WERI-Rb-1 (cell line): Measurements from ENCODE around the gene FGD5.

Experiments
- DNase-seq: peaks from one replicate; pipeline ENCODE4 v3.0.0-alpha.2; 2020
- H3K27ac ChIP-seq: fragments of 250-450 bp; sonication (Bioruptor Pico); 2 replicates; pipeline ENCODE4 v1.5.1; 2020; ENCODE audit warnings: mild to moderate bottlenecking, moderate library complexity
- H3K27me3 ChIP-seq: fragments of 250-450 bp; sonication (Bioruptor Pico); 2 replicates; pipeline ENCODE4 v1.5.1; 2021; ENCODE audit warnings: mild to moderate bottlenecking, low read depth, moderate library complexity; ENCODE audit not compliant: insufficient read depth, severe bottlenecking
- H3K36me3 ChIP-seq: fragments of 250-450 bp; sonication (Bioruptor Pico); 2 replicates; pipeline ENCODE4 v1.5.1; 2020; ENCODE audit warnings: mild to moderate bottlenecking, moderate library complexity
- H3K4me3 ChIP-seq: 2 replicates; pipeline ENCODE4 v1.5.1; 2011; ENCODE audit warnings: low read depth, mild to moderate bottlenecking, control low read depth, low read length
- H3K9me3 ChIP-seq: fragments of 250-450 bp; sonication (Bioruptor Pico); 2 replicates; pipeline ENCODE4 v1.5.1; 2021; ENCODE audit warnings: mild to moderate bottlenecking, moderate library complexity; ENCODE audit not compliant: severe bottlenecking
- TF ChIP-seq, protein P1 (sequence below): IDR thresholded peaks from 2 replicates; pipeline ENCODE4 v1.5.1; 2011; ENCODE audit warnings: low read depth, mild to moderate bottlenecking, control low read depth, inconsistent platforms, low read length

Gene FGD5

DNA sequence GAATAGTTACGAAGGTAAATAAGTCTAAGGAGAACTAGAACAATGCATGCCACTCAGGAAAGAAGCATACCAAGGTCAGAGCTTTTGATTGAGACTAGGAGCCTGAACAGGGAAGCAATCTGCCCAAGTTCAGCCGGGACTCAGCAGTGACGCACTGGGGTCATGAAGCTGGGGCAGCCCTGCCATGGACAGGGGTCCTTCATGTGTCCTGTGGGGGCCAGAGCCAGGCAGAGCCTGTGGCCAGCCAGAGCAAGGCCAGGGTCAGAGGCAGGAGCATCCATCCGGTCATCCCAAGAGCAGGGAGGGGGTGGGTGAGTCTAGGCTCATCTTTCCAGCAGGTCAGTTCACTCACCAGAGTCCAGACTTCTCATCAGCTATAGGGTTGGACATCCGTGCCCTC lies 47.9 kb downstream of the FGD5 start:
- DNase-seq: no peak
- H3K27ac ChIP-seq: no peak overlapping the region
- no peaks in the 10 kb centered on the region for H3K36me3 ChIP-seq
- H3K27me3 ChIP-seq: peaks cover 71% of the 10 kb centered on the region
- no peaks in the 10 kb centered on the region for H3K9me3 ChIP-seq
- no peak overlapping the region for H3K4me3 ChIP-seq
- TF ChIP-seq, protein P1, sequence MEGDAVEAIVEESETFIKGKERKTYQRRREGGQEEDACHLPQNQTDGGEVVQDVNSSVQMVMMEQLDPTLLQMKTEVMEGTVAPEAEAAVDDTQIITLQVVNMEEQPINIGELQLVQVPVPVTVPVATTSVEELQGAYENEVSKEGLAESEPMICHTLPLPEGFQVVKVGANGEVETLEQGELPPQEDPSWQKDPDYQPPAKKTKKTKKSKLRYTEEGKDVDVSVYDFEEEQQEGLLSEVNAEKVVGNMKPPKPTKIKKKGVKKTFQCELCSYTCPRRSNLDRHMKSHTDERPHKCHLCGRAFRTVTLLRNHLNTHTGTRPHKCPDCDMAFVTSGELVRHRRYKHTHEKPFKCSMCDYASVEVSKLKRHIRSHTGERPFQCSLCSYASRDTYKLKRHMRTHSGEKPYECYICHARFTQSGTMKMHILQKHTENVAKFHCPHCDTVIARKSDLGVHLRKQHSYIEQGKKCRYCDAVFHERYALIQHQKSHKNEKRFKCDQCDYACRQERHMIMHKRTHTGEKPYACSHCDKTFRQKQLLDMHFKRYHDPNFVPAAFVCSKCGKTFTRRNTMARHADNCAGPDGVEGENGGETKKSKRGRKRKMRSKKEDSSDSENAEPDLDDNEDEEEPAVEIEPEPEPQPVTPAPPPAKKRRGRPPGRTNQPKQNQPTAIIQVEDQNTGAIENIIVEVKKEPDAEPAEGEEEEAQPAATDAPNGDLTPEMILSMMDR: no peak

DNA sequence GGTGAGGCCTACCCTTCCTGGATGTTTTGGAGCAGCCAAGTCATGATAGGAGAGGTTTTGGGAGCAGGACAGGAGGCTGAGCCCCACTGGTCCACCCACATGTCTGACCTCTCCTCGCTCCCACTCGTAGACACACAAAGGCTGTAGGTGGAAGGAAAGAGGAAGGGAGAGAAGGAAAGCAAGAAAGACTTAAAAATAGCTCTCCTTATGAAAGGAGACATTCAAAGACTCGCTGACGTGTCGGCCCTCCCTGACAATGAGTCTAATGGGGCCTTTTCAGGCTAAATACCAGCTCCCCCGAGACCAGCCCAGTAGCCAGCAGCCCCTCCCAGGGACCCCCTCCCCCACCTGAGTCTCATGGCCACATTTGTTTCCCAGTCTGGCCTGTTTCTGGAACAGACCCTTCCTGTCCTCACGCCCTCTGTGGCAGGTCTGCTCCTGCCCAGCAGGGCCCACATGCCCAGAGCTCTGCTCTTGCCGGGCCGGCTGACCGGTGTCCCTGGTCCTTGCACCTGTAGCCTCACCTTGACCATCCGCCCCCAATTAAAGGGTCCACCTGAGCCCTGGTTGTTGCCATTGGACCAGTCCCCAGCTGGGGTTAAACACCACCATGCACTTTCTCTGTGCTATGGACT lies 49.3 kb downstream of the FGD5 start:
- no peak for DNase-seq
- TF ChIP-seq, protein P1: no peak
- H3K27ac ChIP-seq: no peak overlapping the region
- no peak overlapping the region for H3K4me3 ChIP-seq
- no peaks in the 10 kb centered on the region for H3K9me3 ChIP-seq
- peaks cover 65% of the 10 kb centered on the region for H3K27me3 ChIP-seq
- H3K36me3 ChIP-seq: no peaks in the 10 kb centered on the region

DNA sequence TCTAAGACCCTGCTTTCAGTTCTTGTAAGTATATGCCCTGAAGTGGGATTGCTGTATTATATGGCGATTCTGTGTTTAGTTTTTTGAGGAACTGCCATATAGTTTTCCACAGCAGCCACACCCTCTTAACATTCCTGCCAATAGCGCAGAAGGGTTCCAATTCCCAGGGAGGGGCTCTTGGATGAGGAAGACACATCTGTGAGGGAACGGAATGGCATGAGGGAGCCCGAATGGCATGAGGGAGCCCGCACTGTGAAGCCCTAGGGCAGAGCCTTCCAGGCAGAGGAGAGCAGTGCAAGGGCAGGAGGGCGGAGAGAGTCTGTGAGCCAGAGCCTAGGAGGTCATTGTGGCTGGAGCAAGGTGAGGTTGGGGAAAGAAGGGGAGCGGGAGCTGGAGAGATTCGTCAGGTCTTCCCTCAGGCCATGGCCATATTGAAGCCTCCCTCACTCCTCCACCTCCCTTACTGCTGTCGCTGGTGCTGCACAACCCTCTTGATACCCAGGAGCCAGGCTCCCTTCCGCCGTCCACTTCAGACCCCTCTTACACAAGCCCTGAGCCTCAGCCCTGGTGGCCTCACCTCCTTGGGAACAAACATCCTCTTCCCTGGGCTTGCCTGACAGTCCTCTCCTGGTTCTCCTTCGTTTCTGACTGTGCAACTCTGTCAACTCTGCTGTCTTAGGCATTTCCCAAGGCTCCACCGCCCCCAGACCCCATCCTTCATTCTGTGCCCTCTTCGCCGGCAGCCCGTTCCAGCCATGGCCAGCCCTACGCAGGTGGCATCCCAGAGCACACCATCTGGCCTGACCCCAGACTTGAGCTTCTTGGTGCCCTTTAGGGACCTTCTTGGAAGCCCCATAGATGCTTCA lies 51.4 kb downstream of the FGD5 start:
- Histone ChIP-seq H3K9me3 (no peaks in the 10 kb centered on the region), H3K36me3 (no peaks in the 10 kb centered on the region), H3K27me3 (peaks cover 66% of the 10 kb centered on the region), H3K4me3 (no peak overlapping the region), H3K27ac (no peak overlapping the region)
- TF ChIP-seq, protein P1: no peak
- no peak for DNase-seq

DNA sequence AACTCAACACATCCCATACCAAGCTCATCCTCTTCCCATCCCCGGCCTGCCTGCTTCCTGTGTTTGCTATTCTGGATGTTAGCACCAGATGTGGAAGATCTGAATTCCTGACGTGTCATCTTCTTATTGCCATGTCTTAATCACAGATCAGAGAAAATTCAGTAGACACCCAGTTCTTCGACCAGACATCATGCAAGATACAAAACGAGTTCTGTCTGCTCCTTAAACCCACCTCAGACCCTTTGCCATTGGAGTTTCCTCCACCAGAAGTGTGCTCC lies 52.0 kb downstream of the FGD5 start:
- Histone ChIP-seq H3K4me3 (no peak overlapping the region), H3K27ac (no peak overlapping the region), H3K27me3 (peaks cover 60% of the 10 kb centered on the region), H3K9me3 (no peaks in the 10 kb centered on the region), H3K36me3 (no peaks in the 10 kb centered on the region)
- DNase-seq: no peak
- TF ChIP-seq, protein P1: no peak

DNA sequence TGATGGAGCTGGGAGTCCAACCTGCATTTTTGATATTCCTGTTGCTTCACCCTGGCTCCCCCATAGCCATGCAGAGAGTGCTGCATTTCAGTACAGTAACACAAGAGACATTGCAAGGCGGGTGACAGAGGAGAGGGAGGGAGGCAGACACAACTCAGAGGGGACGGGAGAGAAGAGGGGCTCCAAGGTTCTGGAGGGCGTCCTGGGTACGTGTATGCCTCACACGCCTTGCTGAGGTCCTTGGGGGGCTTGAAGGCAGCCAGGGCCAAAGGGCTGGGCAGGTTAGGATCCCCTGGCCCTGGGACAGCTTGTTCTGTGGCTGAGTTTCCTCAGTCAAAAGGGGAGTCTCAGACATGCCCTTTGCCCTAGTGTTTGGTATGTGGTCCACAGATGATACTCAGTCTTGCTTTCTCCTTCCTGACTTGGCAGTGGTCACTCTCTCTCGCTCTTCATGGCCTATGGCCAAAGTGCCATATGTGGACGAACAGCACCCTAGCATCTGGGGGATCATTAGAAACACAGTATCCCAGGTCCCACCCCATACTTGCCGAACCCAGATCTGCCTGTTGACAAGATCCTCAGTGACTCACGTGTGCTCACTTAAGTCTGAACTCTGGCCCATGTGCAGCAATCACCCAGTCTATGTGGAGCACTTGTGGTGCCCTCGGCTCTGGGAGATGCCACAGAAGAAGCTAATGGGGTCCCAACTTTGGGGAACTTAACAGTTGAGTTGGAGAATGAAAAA lies 52.9 kb downstream of the FGD5 start:
- H3K9me3 ChIP-seq: no peaks in the 10 kb centered on the region

More for the DNA sequence above, 52.9 kb downstream of the FGD5 start:
- Histone ChIP-seq H3K27me3 (peaks cover 57% of the 10 kb centered on the region), H3K4me3 (no peak overlapping the region), H3K36me3 (no peaks in the 10 kb centered on the region), H3K27ac (no peak overlapping the region)
- no peak for DNase-seq
- TF ChIP-seq, protein P1: no peak
